Stimulated activated CD8-positive, alpha-beta memory T cell treated with anti-CD3 and anti-CD28 coated beads, Interleukin-4, amount 100 ng/mL, for 24 hours (primary cell): ENCODE results near the gene HACD3.
"Not testable (repeated sequence)": the region's sequence is repeated elsewhere in the genome, so short reads cannot be mapped to it uniquely, and the experiment has no call there.

Experiments used
- DNase-seq: peaks from one replicate; pipeline ENCODE4 v3.0.0-alpha.2; 2020; ENCODE audit warnings: low read depth

HACD3 gene

DNA sequence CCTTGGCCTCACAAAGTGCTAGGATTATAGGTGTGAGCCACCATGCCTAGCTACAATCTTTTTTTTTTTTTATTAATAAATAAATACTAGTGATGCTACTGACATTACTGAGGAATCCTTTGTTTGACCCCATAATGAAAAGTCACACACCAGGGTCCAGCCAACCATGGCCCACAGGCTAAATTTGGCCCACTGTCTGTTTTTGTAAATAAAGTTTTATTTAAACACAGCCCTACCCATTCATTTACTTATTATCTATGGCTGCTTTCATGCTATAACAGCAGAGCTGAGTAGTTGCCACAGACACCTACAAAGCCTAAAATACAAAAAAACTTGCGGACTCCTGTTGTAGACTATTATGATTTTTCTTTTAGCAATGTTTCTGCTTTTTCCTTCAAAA lies 73.3 kb downstream of the HACD3 start:
- no peak for DNase-seq

DNA sequence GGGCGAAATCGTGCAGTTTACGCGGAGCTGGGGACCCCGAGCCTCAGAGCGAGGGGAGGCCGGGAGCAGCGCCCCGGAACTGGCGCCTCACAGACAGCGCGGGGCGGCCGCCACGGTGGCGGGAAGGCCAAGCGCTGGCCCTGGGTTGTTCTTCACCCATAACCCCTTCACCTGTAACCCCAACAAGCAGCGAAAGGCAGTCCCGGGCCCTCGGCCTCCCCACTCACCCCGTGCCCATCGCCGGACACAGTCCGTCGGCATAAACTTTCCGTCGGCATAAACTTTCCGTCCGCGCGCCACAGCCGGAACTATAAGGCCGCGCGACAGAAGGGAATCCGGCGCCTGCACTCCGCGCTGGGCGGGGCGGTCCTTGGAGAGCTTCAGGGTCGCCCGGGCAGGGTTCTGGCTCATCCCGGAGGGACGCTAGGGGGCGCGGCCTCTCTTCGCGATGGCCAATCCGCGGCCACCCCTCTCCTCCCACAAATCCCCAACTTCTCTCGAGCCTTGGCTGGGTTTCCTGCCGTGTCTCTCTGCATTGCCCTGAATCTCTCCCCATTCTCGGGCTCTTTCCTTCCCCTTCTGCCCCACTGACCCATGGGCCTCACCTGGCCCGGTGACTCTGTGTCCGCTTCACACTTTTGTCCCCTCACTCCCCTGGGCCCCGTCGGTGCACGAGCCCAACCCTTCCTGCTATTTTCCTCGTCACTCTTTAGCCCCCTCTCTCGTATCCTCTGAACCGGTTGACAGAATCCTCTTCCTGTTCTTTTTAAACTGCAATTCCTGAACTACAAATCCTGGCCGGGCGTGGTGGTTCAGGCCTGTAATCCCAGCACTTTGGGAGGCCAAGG lies 80.8 kb downstream of the HACD3 start, which contains the start of gene INTS14:
Gene INTS14, minus strand, starts transcription at position 261 of the 848 bp plus-strand sequence. CDS start 3,751 bp downstream, outside the sequence.
- peak; percentile 95 for DNase-seq

DNA sequence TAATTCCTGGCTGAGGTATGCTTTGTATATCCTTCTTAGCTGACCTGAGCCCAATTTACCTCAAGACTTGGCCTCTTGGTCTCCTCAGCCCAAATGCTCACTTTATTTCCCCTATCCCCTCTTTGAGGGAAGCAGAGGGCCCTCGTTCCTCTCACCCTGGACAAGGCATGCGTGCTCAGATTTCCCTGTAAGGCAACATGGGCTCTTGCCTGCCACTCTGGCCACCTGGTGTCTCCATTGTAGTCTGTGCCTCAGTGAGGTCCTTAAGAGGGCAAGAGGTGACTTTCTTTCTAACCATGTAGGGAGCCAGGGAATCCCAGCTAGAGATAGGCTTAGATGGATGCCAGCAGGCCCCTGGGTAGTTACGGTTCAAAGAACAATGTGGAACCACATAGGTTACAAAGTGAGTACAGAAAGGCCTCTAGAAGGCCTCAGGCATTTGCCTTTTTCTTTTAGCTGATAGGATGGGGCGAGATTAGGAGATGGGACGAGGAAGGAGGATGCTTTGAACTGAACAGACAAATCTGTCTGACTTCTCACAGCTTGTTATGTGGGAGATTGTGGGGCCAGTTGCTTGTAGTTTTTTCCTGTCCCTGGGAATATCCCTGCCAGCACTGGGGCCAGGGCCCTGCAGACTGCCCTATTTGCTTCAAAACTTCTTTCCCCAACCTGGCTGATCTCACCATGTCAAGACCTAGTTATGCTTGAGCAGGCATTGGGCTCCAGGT lies 81.8 kb downstream of the HACD3 start:
- no peak for DNase-seq

DNA sequence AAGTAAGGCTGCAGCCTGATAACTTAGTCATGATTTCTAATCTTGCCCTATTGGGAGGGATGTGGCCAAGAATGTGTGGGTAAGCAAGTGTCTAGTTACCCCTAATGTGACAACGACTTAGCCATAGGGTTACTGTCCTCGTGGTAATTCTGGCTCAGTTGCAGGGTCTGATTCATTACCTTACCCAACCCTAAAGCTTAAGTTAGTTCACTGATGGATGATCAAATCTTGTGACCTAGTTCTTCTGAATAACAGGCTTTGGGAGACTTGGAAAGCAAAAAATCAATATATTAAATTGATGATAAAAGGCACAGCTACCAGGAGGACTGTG lies 82.3 kb downstream of the HACD3 start:
- DNase-seq, result no peak

DNA sequence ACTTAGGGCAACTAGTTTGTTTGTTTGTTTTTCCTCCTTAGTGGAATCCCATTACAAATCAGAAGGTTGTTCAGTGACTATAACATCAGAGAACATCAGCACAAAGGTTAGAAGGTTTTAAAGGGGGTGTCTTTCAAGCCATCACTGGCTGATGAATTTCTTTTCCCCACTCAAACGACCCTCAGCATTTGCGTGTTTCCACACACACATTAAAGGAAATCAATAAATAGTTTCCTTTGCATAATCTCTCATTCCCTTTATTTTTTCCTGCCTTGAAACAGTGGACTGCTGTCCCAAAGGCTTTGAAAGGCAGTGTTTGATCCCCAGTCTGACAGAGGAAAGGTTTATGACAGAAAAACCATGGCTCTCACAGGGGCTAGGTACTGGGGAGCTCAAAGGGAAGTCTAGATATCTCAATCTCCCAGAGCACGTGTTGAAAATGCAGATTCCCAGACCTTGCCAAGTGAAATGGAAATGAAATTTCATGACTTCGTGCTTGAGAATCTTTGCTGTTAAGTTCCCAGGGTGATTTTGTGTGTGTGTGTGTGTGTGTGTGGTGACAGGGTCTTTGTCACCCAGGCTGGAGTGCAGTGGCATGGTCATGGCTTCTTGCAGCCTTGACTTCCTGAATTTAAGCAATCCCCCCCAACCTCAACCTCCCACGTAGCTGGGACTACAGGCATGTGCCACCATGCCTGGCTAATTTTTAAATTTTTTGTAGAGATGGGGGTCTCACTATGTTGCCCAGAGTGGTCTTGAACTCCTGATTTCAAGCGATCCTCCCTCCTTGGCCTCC lies 82.9 kb downstream of the HACD3 start:
- DNase-seq, result no peak

DNA sequence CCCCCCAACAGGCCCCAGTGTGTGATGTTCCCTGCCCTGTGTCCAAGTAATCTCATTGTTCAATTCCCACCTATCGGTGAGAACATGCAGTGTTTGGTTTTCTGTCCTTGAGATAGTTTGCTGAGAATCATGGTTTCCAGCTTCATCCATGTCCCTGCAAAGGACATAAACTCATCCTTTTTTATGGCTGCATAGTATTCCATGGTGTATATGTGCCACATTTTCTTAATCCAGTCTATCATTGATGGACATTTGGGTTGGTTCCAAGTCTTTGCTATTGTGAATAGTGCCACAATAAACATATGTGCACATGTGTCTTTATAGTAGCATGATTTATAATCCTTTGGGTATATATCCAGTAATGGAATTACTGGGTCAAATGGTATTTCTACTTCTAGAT lies 85.6 kb downstream of the HACD3 start:
- not testable (repeated sequence) for DNase-seq

DNA sequence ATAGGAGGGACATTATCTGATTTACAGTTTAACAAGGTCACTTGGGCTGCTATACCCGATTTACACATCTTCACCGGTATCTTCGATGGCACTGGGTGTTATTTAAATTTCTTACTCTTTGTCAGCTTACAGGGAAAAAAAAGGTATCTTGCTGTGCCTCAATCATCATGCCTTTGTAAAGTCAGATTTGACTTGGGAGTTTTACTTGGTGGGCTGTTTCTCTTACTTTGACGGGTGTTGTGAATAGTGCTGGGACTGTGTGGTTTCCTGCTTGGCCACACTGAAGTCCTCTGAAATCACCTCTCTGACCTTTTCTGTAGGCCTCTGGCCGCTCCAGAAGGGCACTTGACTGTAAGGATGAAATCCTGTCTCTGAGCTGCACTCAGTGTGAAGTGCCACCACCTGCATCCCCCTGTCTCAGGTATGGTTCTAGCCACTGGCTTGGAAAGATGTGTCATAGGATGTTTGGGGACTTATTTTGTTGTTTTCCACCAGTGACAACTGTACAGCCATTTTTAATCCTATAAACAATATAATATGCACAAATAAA lies 88.4 kb downstream of the HACD3 start:
- no peak for DNase-seq

DNA sequence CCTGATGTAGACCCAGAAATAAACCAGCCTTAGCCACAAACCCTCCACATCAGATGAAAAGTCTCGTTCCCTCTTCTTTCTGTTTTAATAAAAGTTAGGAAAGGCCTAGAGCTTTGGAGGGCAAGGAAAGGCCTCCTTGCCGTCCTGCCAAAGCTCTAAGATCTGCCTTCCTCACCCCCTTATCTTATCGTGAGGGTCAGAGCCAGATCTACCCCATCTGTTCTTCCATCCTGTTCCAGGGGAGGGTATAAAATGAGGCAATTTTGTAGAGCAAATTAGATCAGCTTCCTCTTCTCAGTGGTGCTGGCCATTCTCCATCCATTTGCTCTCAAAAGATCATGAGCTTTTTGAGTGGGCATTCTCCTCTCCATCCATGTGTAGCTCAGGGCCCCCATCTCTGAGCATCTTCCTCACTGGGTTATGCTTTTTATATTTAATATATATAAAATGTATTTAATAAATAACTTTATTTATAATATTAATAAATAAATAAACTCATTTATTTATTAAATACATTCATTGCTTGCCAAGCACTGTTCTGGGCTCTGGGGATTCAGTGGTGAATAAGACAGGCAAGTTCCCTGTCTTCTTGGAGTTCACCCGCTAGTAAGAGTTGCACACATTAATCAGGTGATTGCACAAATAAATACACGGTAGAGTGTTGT lies 89.5 kb downstream of the HACD3 start:
- DNase-seq, result no peak

DNA sequence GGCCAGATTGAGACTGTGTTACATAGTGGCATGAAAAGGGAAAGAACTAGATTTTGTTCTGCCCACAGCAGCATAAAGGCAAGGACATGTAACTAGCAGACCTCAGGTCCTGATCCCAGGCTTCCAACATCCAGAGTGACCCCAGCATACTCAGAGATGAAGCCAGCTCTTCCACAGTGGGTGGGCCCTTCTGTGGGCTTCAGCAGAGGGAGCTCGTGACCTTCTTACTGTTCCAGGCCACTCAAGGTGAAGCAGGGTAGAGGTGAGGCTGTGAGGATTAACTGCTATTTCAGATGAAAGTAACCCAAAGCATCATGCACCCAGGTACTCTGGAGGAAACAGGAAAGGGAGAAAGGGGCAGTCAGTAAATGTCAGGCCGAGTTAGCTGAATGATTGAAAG lies 90.6 kb downstream of the HACD3 start:
- DNase-seq, result no peak

DNA sequence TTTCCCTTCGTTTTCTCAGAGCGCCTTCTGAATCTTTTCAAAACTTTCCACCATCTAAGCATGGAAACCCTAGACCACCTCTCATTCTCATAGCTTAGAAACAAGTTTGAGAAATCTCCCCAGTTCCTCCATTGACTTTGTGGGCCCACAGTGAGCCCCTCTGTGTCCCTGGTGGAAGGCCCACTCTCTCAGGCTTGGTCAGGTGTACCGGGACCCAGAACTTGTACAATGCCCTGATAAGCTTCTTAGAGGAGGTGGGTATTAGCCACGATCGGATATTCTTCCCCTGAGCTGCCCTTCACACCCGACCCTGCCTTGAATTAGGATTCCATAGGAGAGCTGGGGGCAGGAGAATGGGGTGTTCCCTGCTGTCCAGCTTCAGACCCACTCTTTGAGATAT lies 91.4 kb downstream of the HACD3 start, which contains the start of gene SLC24A1:
Gene SLC24A1, plus strand, starts transcription at position 301 of the 400 bp plus-strand sequence. CDS start 2,143 bp downstream, outside the sequence.
- no peak for DNase-seq

DNA sequence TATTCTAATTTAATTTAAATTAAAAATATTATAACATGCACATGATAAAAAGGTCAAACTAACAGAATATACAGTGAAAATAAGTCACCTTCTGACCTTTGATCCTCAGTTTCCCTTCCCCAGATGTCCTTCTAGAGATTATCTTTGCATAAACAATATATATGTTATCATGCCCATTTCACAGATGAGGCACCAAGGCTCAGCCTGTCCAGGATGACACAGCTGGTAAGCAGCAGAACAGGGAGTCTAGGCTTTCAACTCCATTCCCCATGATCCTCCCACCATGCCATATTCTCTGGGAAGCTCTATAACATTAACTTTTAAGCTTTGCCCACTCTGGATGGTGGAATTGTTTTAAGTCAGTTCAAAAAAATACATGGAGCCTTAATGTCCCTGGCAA lies 92.8 kb downstream of the HACD3 start:
- no peak for DNase-seq

DNA sequence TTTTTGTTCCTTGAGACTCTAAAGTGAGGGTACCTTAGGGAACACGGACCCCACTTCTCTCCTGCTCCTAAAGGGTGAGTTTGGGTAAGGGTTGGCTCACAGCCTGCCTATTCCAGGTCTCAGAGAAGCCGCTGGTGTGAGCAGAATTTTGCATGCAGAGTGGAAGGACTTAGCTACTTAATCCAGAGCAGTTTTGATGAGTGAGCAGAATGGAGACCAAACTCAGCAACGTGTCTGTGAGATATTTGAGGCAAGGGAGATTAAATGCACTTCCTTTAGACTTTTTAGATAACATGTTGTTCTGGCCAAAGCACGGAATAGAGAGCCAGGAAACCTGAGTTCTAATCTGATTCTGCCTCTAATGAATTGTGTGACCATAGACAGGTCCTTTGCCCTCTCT lies 96.6 kb downstream of the HACD3 start:
- DNase-seq, result no peak
